Natural killer cell (primary cell): ENCODE data around the gene VPREB1. TPM values are rescaled to one million over a fixed set of nuclear protein-coding genes. Genes with fewer than 3 reads are reported as not detected.

ENCODE experiments used
- ATAC-seq, 3 donors: fragments of 150-1000 bp in 2 of 3; fragments of 200-7000 bp in 1 of 3; cut with Tn5 transposase; 1 replicate in 1 of 3; 2 replicates in 2 of 3; pipeline ENCODE4 v1.10.0; 2021; ENCODE audit warnings: mild to moderate bottlenecking in 2 of 3, moderate library complexity in 2 of 3
- DNase-seq, 2 donors: peaks; one replicate each; pipeline versions ENCODE4 v3.0.0 to v3.0.0-alpha.2; 2013 to 2021; ENCODE audit warnings: mixed read lengths in 1 of 2
- H3K27ac ChIP-seq: one replicate; pipeline ENCODE4 v1.5.1; 2013; ENCODE audit warnings: mild to moderate bottlenecking, low read length
- H3K27me3 ChIP-seq: one replicate; pipeline ENCODE4 v1.6.1; 2013; ENCODE audit warnings: low read length; ENCODE audit not compliant: control insufficient read depth, insufficient read depth
- H3K36me3 ChIP-seq: one replicate; pipeline ENCODE4 v1.6.1; 2013; ENCODE audit warnings: low read length; ENCODE audit not compliant: control insufficient read depth, insufficient read depth
- H3K4me1 ChIP-seq: one replicate; pipeline ENCODE4 v1.6.1; 2013; ENCODE audit warnings: low read length; ENCODE audit not compliant: control insufficient read depth, insufficient read depth
- H3K4me3 ChIP-seq: one replicate; pipeline ENCODE4 v1.5.1; 2013; ENCODE audit warnings: low read length
- H3K9me3 ChIP-seq: one replicate; pipeline ENCODE4 v1.6.1; 2013; ENCODE audit warnings: low read length; ENCODE audit not compliant: control insufficient read depth, insufficient read depth
- H3K27ac Mint-ChIP-seq, 2 donors: one replicate each; pipeline ENCODE4 v1.8.0; 2022; ENCODE audit warnings: mild to moderate bottlenecking in 2 of 2, mixed read lengths in 2 of 2, moderate library complexity in 1 of 2
- H3K27me3 Mint-ChIP-seq, 2 donors: one replicate each; pipeline ENCODE4 v1.8.0; 2022; ENCODE audit warnings: low read depth in 2 of 2, mixed read lengths in 2 of 2
- H3K36me3 Mint-ChIP-seq: one replicate; pipeline ENCODE4 v1.8.0; 2022; ENCODE audit warnings: mixed read lengths
- H3K4me1 Mint-ChIP-seq, 2 donors: one replicate each; pipeline ENCODE4 v1.8.0; 2022; ENCODE audit warnings: mixed read lengths in 2 of 2
- H3K4me3 Mint-ChIP-seq: one replicate; pipeline ENCODE4 v1.8.0; 2022; ENCODE audit warnings: mild to moderate bottlenecking, moderate library complexity, mixed read lengths
- H3K9me3 Mint-ChIP-seq, 2 donors: one replicate each; pipeline ENCODE4 v1.8.0; 2022; ENCODE audit warnings: mixed read lengths in 2 of 2
- WGBS: methylation state at CpG from one replicate; pipeline ENCODE4 v1.1.7; 2013; ENCODE audit warnings: missing lambda C conversion rate; ENCODE audit not compliant: insufficient coverage; 5-methylcytosine and 5-hydroxymethylcytosine counted together
- intact Hi-C: fragments of 100-400 bp; cut with micrococcal nuclease; formaldehyde crosslinking; loops from one replicate; pipeline ENCODE4 v1.14.2; 2022
- total RNA-seq, 4 donors: library from RNA; stranded (reverse); fragments of 120-200 nt in 1 of 4; gene quantifications; one replicate each; pipeline versions ENCODE4 v1.2.3 to v1.2.4, GENCODE V29; 2013 to 2022
- TF ChIP-seq, protein P1 (sequence below): fragments of 200-600 bp; IDR thresholded peaks from one replicate; pipeline ENCODE4 v1.8.0; 2022; ENCODE audit warnings: antibody characterized with exemption

Gene VPREB1
- total RNA-seq, 3 donors from 2014 or later (not counting 1 experiment from before 2014, with no cell fraction given), result not detected

DNA sequence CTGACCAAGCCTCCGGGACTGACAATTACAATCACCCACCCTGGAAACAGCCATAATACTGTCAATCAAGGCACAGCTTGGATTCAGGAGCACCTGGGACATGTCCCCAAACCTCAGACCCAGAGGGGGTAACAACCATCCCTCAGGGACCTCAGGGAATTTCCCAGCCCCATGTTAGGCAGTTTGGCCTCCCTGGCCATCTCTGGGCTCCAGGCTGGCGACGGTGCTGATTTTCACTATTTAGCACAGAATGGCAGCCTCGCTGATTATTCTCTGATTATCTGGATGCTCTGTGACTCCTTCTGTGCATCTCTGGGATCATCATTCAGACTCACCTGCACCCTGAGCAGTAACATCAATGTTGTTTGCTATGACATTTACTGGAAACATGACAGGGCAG lies 45.8 kb upstream of the VPREB1 start:
- no peaks in the 10 kb centered on the region for H3K9me3 ChIP-seq
- H3K36me3 Mint-ChIP-seq, result no peaks in the 10 kb centered on the region
- H3K27me3 Mint-ChIP-seq, result peaks cover 23 to 31% of the 10 kb centered on the region in 2 donors
- DNase-seq, result no peak
- H3K9me3 Mint-ChIP-seq, result no peaks in the 10 kb centered on the region
- no peaks in the 10 kb centered on the region for H3K4me1 Mint-ChIP-seq
- TF ChIP-seq, protein P1, sequence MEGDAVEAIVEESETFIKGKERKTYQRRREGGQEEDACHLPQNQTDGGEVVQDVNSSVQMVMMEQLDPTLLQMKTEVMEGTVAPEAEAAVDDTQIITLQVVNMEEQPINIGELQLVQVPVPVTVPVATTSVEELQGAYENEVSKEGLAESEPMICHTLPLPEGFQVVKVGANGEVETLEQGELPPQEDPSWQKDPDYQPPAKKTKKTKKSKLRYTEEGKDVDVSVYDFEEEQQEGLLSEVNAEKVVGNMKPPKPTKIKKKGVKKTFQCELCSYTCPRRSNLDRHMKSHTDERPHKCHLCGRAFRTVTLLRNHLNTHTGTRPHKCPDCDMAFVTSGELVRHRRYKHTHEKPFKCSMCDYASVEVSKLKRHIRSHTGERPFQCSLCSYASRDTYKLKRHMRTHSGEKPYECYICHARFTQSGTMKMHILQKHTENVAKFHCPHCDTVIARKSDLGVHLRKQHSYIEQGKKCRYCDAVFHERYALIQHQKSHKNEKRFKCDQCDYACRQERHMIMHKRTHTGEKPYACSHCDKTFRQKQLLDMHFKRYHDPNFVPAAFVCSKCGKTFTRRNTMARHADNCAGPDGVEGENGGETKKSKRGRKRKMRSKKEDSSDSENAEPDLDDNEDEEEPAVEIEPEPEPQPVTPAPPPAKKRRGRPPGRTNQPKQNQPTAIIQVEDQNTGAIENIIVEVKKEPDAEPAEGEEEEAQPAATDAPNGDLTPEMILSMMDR, result no peak
- no peak overlapping the region for H3K4me3 Mint-ChIP-seq
- H3K4me3 ChIP-seq, result no peak overlapping the region
- H3K27me3 ChIP-seq, result peaks cover 2% of the 10 kb centered on the region
- H3K36me3 ChIP-seq, result no peaks in the 10 kb centered on the region
- 92% methylated on average over 4 of the region's 4 CpGs for WGBS
- H3K4me1 ChIP-seq, result peaks cover 16% of the 10 kb centered on the region
- no peak overlapping the region for H3K27ac Mint-ChIP-seq
- no peak overlapping the region for H3K27ac ChIP-seq
- intact Hi-C loops, result no loop called here
- no peak for ATAC-seq

- 85% methylated on average over 2 of the region's 2 CpGs for WGBS
- H3K4me3 ChIP-seq, result no peak overlapping the region
- no peaks in the 10 kb centered on the region for H3K36me3 ChIP-seq
- no peaks in the 10 kb centered on the region for H3K4me1 Mint-ChIP-seq
- intact Hi-C loops, result no loop called here
- H3K36me3 Mint-ChIP-seq, result no peaks in the 10 kb centered on the region
- H3K27me3 ChIP-seq, result peaks cover 2% of the 10 kb centered on the region
- peaks cover 16% of the 10 kb centered on the region for H3K4me1 ChIP-seq
- no peak overlapping the region for H3K4me3 Mint-ChIP-seq
- H3K27ac ChIP-seq, result no peak overlapping the region
- no peak for DNase-seq
- H3K9me3 ChIP-seq, result no peaks in the 10 kb centered on the region
- H3K27ac Mint-ChIP-seq, result no peak overlapping the region
- H3K9me3 Mint-ChIP-seq, result no peaks in the 10 kb centered on the region
- no peak for ATAC-seq
- H3K27me3 Mint-ChIP-seq, result peaks cover 23 to 39% of the 10 kb centered on the region in 2 donors
- TF ChIP-seq, protein P1, result no peak
Observed at GRCh38 chr22:22199634-22200033, 45.0 kb upstream of the VPREB1 start.

- TF ChIP-seq, protein P1, result no peak
- 42% methylated on average over 4 of the region's 4 CpGs for WGBS
- peaks cover 23 to 50% of the 10 kb centered on the region in 2 donors for H3K27me3 Mint-ChIP-seq
- Histone ChIP-seq H3K36me3 (no peaks in the 10 kb centered on the region), H3K4me1 (peaks cover 9% of the 10 kb centered on the region), H3K27ac (no peak overlapping the region), H3K27me3 (peaks cover 2% of the 10 kb centered on the region), H3K9me3 (no peaks in the 10 kb centered on the region), H3K4me3 (no peak overlapping the region)
- H3K36me3 Mint-ChIP-seq, result no peaks in the 10 kb centered on the region
- DNase-seq, result no peak
- no peak overlapping the region for H3K27ac Mint-ChIP-seq
- ATAC-seq, result no peak
- no peaks in the 10 kb centered on the region for H3K9me3 Mint-ChIP-seq
- intact Hi-C loops, result no loop called here
- H3K4me3 Mint-ChIP-seq, result no peak overlapping the region
- no peaks in the 10 kb centered on the region for H3K4me1 Mint-ChIP-seq
Observed at GRCh38 chr22:22200569-22201184, 43.9 kb upstream of the VPREB1 start.
